Mesothelial cell of epicardium (in vitro differentiated cells): Measurements from ENCODE around the gene TRDMT1. TPM values are rescaled to one million over a fixed set of nuclear protein-coding genes. Genes with fewer than 3 reads are reported as not detected.

ENCODE experiments used
- DNase-seq, 2 experiments: peaks; one replicate each; pipeline ENCODE4 v3.0.0; 2021; ENCODE audit warnings: low spot score in 2 of 2; ENCODE audit not compliant: unreplicated experiment in 2 of 2
- H3K27ac Mint-ChIP-seq: 2 replicates; pipeline ENCODE4 v1.8.0; 2021; ENCODE audit warnings: mixed read lengths
- H3K27me3 Mint-ChIP-seq: 2 replicates; pipeline ENCODE4 v1.8.0; 2021; ENCODE audit warnings: low read depth, mixed read lengths
- H3K36me3 Mint-ChIP-seq: 2 replicates; pipeline ENCODE4 v1.8.0; 2021; ENCODE audit warnings: mixed read lengths
- H3K4me1 Mint-ChIP-seq: 2 replicates; pipeline ENCODE4 v1.8.0; 2021; ENCODE audit warnings: mixed read lengths
- H3K4me3 Mint-ChIP-seq: 2 replicates; pipeline ENCODE4 v1.8.0; 2021; ENCODE audit warnings: mild to moderate bottlenecking, moderate library complexity, mixed read lengths
- H3K9me3 Mint-ChIP-seq: 2 replicates; pipeline ENCODE4 v1.8.0; 2021; ENCODE audit warnings: mixed read lengths
- total RNA-seq: library from RNA; stranded (reverse); gene quantifications from 3 replicates; pipeline ENCODE4 v1.2.1, GENCODE V29; 2021
- TF ChIP-seq, protein P1 (sequence below): fragments of 200-600 bp; sonication (generic); IDR thresholded peaks from one replicate; pipeline ENCODE4 v1.5.0; 2021; ENCODE audit warnings: antibody characterized with exemption; ENCODE audit not compliant: unreplicated experiment

TRDMT1 gene
- total RNA-seq, 1 donor from 2014 or later, result 8.2 TPM

DNA sequence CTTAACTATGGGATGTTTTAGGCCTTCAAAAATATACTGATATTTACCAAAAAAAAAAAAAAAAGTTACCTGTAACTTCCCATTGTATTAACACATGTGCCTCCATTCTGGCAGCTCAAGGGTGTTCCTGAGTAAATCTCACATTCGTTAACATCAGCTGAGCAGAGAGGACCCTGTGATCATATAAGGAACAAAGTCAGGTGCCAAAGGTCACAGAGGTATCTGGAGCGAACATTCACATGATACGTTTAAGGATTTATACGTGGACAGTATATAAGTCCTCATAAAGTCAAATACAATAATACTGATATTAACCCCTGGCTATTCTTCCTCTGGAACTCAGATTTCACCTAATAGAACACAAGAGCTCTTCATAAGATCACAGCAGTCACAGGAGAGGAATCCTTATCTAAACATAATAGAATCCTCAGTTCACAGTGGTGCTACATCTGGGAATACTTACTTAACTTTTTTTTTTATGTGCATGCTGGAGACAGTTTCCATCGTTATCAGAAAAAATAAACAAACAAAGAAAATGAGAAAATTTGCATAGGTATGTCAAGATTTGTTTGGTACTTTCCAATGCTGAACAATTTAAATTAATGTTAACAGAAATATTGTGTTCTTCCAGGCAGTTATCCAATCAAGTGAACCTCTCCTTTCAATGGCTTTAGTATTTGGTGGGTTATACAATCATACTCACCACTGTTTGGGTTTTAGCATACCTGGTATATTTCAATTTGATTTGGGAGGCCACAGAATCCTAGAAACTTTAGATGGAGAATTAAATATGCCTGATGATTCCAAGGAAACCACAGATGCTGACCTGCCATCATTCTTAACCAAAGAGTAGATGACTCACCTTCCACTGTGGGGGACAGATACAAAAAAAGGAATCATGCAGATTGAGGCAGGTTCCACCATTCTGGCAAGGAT, 78.5 kb downstream of the TRDMT1 start:
- H3K4me1 Mint-ChIP-seq, result peaks cover 23% of the 10 kb centered on the region

DNA sequence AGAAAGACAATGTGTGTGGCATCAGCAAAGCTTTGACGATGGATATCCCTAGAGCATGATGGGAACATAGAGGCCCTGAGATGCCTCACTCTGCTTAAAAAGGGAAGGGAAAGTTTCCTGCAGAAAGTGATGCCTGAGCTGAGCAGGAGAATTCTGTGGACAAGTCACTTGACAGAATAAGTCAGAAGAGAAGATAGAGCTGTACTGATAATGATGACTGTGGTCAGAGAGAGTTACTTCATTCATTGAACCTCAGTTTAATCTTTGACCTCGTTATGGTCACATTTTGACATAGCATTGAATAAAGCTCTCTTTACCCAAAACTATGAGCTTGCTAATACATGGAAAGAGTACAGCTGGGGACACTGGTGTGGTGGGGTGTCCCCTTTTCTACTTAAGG, 79.4 kb downstream of the TRDMT1 start:
- Mint-ChIP-seq H3K4me3 (no peak overlapping the region), H3K27ac (no peak overlapping the region), H3K36me3 (no peaks in the 10 kb centered on the region), H3K9me3 (no peaks in the 10 kb centered on the region), H3K4me1 (peaks cover 23% of the 10 kb centered on the region), H3K27me3 (no peaks in the 10 kb centered on the region)
- TF ChIP-seq, protein P1, sequence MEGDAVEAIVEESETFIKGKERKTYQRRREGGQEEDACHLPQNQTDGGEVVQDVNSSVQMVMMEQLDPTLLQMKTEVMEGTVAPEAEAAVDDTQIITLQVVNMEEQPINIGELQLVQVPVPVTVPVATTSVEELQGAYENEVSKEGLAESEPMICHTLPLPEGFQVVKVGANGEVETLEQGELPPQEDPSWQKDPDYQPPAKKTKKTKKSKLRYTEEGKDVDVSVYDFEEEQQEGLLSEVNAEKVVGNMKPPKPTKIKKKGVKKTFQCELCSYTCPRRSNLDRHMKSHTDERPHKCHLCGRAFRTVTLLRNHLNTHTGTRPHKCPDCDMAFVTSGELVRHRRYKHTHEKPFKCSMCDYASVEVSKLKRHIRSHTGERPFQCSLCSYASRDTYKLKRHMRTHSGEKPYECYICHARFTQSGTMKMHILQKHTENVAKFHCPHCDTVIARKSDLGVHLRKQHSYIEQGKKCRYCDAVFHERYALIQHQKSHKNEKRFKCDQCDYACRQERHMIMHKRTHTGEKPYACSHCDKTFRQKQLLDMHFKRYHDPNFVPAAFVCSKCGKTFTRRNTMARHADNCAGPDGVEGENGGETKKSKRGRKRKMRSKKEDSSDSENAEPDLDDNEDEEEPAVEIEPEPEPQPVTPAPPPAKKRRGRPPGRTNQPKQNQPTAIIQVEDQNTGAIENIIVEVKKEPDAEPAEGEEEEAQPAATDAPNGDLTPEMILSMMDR, result no peak
- DNase-seq, result no peak

More for the DNA sequence above, 78.5 kb downstream of the TRDMT1 start:
- DNase-seq, result no peak
- Mint-ChIP-seq H3K27me3 (no peaks in the 10 kb centered on the region), H3K9me3 (no peaks in the 10 kb centered on the region), H3K36me3 (no peaks in the 10 kb centered on the region), H3K27ac (peak overlapping the region; percentile 32), H3K4me3 (no peak overlapping the region)
- TF ChIP-seq, protein P1, result no peak

DNA sequence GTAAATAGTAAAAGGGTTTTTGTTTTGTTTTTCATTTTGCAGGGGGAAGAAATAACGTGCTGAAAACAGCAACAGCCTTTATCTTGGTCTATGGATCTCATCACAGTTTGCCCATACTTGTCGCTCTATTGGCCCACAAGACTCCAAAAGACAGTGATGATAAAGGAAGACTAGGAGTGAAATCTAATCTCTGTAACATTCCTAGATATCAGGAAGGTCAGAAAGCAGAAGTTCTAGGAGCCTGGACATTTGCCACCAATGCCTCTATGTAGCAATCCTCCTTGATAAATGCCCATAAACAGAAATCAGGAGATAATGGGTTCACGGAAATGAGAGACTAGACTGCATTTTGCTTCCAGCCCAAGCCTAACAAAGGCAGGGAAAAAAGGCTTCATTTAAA, 80.8 kb downstream of the TRDMT1 start:
- Mint-ChIP-seq H3K9me3 (no peaks in the 10 kb centered on the region), H3K27ac (peak overlapping the region; percentile 9), H3K36me3 (no peaks in the 10 kb centered on the region), H3K4me1 (peaks cover 24% of the 10 kb centered on the region), H3K27me3 (no peaks in the 10 kb centered on the region), H3K4me3 (no peak overlapping the region)
- TF ChIP-seq, protein P1, result no peak
- no peak for DNase-seq

DNA sequence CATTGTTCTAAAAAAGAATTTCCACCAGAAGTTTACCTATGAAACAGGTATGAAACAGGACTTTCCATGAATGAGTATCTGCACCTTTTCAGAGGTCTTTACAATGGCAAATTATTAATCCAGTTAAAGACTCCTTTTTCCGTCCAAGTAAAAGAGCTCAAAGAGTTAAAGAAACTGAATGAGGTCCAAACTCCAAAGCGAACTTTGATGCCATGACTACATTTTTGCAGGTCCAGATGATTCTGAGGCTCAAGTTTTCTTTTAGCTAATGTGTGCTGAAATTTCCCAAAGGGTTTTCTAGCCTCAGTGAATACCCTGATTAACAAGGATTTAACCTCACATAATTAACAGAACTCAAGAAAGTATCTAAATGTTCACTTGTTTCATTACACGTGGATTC, 81.6 kb downstream of the TRDMT1 start:
- peaks cover 25% of the 10 kb centered on the region for H3K4me1 Mint-ChIP-seq
- H3K27me3 Mint-ChIP-seq, result no peaks in the 10 kb centered on the region
- H3K36me3 Mint-ChIP-seq, result no peaks in the 10 kb centered on the region
- H3K9me3 Mint-ChIP-seq, result no peaks in the 10 kb centered on the region
- no peak overlapping the region for H3K27ac Mint-ChIP-seq
- TF ChIP-seq, protein P1, result no peak
- no peak overlapping the region for H3K4me3 Mint-ChIP-seq
- no peak for DNase-seq

DNA sequence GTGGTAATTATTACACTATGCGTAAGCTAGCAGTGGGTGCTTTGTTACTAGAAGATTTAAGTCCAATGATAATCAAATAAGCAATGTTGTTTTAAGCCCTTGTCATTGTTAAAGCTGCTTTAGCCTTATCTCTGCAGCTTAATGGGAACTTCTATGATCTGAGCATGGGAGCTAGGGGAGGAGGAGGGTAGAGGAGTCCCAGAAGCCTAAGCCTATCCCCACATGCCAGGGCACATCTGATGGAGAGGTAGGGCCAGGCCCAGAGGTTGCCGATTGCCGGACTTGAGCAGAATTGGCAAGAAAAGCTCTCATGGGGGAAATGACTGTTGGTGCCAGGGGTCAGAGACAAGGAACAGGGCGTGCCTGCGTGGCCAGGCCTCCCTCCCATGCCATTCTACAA, 85.3 kb downstream of the TRDMT1 start:
- TF ChIP-seq, protein P1, result no peak
- no peaks in the 10 kb centered on the region for H3K36me3 Mint-ChIP-seq
- no peak overlapping the region for H3K4me3 Mint-ChIP-seq
- H3K27me3 Mint-ChIP-seq, result no peaks in the 10 kb centered on the region
- DNase-seq, result no peak
- no peaks in the 10 kb centered on the region for H3K9me3 Mint-ChIP-seq
- H3K4me1 Mint-ChIP-seq, result peaks cover 9% of the 10 kb centered on the region
- H3K27ac Mint-ChIP-seq, result no peak overlapping the region
